Lower lobe of right lung (tissue), 2 donors: ENCODE results near the gene NELL1. TPM values are rescaled to one million over a fixed set of nuclear protein-coding genes. Genes with fewer than 3 reads are reported as not detected.

ENCODE experiments used
- ATAC-seq, 2 donors: fragments of 200-7000 bp; cut with Tn5 transposase; one replicate each; pipeline ENCODE4 v1.9.1; 2020 to 2022; ENCODE audit warnings: mild to moderate bottlenecking in 2 of 2, moderate library complexity in 2 of 2
- DNase-seq: peaks from one replicate; pipeline ENCODE4 v3.0.0-alpha.2; 2020
- H3K27ac ChIP-seq: fragments of 200-600 bp; one replicate; pipeline ENCODE4 v1.8.0; 2022
- H3K27me3 ChIP-seq: fragments of 200-600 bp; one replicate; pipeline ENCODE4 v1.8.0; 2022; ENCODE audit warnings: low read depth
- H3K36me3 ChIP-seq: fragments of 200-600 bp; one replicate; pipeline ENCODE4 v1.8.0; 2022; ENCODE audit warnings: mild to moderate bottlenecking
- H3K4me1 ChIP-seq: fragments of 200-600 bp; one replicate; pipeline ENCODE4 v1.8.0; 2022
- H3K4me3 ChIP-seq: fragments of 200-600 bp; one replicate; pipeline ENCODE4 v1.8.0; 2022; ENCODE audit warnings: mild to moderate bottlenecking
- H3K9me3 ChIP-seq: fragments of 200-600 bp; one replicate; pipeline ENCODE4 v1.8.0; 2022
- intact Hi-C: fragments of 100-400 bp; cut with DNase I; formaldehyde crosslinking; loops from one replicate; pipeline ENCODE4 v1.11.0; 2022
- total RNA-seq: library from RNA; stranded (reverse); fragmentation: NEBNext Ultra II Directional; extraction: Animal tissue kit (Norgen Biotek cat#: 25700); gene quantifications from one replicate; pipeline ENCODE4 v1.2.1, GENCODE V29; 2021
- TF ChIP-seq, protein P1 (sequence below): fragments of 200-600 bp; IDR thresholded peaks from one replicate; pipeline ENCODE4 v1.8.0; 2022; ENCODE audit warnings: antibody characterized with exemption, mild to moderate bottlenecking
- donor health status: DM: no; HTN: yes; CAD: no; lungs with severe emphysema.

Gene NELL1
- total RNA-seq, 1 donor from 2014 or later: 0.15 TPM

DNA sequence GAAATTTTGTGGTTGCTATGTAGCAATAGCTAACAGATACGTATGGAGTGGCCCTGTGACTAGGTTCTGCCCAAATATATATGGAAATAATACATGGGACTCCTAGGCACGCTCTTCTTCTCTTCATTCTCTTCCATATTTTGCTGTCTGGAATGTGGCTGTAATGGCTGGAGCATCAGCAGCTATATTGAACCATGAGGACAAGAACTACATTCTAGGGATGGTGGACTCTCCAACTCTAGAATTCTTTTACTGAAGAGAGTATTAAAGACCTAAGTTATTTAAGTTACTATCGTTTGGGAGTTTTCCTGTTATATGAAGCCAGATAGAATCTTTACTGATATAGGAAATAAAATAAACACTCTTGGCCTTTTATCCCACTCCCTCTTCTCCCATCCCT, 7.5 kb upstream of the NELL1 start:
- H3K36me3 ChIP-seq: no peaks in the 10 kb centered on the region
- peaks cover 5% of the 10 kb centered on the region for H3K27me3 ChIP-seq
- ATAC-seq (no peak), DNase-seq (no peak)
- no peaks in the 10 kb centered on the region for H3K9me3 ChIP-seq
- H3K27ac ChIP-seq: no peak overlapping the region
- H3K4me3 ChIP-seq: no peak overlapping the region
- intact Hi-C loops: no loop called here
- TF ChIP-seq, protein P1, sequence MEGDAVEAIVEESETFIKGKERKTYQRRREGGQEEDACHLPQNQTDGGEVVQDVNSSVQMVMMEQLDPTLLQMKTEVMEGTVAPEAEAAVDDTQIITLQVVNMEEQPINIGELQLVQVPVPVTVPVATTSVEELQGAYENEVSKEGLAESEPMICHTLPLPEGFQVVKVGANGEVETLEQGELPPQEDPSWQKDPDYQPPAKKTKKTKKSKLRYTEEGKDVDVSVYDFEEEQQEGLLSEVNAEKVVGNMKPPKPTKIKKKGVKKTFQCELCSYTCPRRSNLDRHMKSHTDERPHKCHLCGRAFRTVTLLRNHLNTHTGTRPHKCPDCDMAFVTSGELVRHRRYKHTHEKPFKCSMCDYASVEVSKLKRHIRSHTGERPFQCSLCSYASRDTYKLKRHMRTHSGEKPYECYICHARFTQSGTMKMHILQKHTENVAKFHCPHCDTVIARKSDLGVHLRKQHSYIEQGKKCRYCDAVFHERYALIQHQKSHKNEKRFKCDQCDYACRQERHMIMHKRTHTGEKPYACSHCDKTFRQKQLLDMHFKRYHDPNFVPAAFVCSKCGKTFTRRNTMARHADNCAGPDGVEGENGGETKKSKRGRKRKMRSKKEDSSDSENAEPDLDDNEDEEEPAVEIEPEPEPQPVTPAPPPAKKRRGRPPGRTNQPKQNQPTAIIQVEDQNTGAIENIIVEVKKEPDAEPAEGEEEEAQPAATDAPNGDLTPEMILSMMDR: no peak
- no peaks in the 10 kb centered on the region for H3K4me1 ChIP-seq

DNA sequence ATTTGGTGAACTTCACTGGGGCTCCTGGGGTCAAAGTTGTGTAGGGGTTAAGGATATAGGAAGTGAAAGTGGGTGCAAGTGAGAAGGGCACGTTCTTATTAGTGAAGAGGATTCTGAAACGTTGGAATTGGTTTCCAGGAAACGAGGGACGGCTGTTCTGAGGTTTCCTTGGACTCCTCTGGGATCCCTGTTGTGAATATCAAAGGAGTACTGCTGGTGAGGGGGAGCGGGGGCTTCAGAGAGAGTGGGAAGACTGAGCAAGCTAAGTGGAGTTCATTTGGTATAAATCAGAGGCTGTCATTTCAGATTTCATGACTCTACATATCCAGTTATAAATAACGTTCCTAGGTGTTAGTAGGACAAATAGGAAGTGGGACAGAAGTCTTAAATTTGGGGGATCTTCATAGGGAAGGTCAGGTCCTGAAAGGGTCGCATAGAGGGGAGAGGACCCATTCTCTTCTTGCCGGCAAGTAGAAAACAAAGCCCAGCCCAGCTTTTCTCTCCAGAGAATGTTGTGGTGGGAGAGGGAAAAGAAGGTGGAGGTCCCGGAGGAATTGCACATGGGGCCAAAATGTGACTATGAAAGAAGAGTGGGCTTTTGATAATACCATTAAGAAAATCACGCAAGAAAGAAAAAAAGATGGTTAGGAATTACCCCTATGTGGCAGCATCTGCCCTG, 1.1 kb upstream of the NELL1 start:
- Histone ChIP-seq H3K27ac (no peak overlapping the region), H3K4me3 (no peak overlapping the region), H3K4me1 (peaks cover 4% of the 10 kb centered on the region), H3K36me3 (no peaks in the 10 kb centered on the region), H3K27me3 (peaks cover 48% of the 10 kb centered on the region), H3K9me3 (no peaks in the 10 kb centered on the region)
- intact Hi-C loops: no loop called here
- ATAC-seq (no peak), DNase-seq (no peak)
- TF ChIP-seq, protein P1: no peak

DNA sequence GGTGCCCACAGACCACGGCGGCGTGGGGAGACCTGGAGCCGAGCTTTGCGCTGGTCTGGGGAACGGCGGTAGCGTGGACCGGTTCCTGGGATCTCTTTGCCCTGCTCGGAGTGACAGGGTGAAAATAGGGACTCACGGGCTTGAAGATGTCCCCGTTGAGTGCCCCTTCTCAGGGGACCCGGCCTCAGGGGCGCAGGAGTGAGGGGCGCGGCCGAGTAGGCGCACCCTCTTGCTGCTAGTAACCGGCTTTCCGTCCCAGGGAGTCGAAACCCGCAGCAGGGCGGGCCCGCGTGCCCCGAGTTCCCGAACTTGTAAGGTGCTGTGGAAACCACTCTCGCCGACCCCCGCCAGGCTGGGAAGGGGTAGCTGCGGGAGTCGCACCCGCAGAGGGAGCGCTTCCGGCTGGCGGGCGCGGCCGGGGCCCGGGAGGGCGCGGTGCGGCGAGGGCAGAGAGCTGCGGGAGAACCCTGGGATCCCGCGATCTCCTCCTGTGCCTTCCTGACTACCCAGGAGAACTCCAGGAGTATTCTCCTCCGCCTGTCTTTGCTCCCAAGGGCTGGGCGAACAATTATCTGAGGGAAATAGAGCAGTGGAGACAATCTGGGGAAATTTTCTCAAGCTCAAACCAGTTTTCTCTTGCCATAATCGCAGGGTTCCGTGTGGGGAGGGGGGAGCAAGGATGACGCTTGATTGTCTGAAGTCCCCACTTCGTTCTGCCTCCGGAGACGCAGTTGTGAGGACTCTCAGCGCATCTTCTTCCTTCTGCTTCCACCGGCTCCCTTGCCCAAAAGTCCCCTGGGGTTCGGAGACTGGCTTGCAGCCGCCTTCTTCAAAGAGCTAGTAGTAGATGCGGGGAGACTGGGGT, 666 bp downstream of the NELL1 start:
- Histone ChIP-seq H3K36me3 (no peaks in the 10 kb centered on the region), H3K4me3 (no peak overlapping the region), H3K4me1 (peaks cover 4% of the 10 kb centered on the region), H3K9me3 (no peaks in the 10 kb centered on the region), H3K27ac (no peak overlapping the region), H3K27me3 (peaks cover 48% of the 10 kb centered on the region)
- ATAC-seq: no peak
- no peak for DNase-seq
- TF ChIP-seq, protein P1: no peak
- intact Hi-C loops: no loop called here

DNA sequence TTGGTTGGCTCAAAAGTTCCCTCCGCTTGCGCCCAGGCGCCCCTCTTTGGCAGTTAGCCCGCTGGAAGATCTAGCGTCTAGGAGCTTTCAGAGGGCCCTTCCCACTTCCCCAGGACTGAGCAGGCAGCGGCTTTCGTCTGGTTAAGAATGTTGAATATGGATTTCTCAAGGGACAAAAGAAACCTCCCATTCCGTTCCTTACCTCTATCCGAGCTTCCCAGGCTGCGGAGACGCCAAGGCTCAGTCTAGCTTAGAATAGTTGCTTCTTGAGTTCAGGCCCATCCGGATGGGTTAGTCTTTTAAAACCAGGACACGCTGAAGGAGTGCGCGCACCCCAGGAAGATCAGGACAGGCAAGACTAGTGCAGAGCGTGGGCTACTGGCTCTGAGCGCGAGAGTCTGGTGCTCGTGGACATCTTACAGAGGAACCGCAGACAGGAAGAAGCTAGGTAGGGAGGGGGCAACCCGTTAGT, 1.6 kb downstream of the NELL1 start:
- Histone ChIP-seq H3K27ac (no peak overlapping the region), H3K4me3 (no peak overlapping the region), H3K9me3 (no peaks in the 10 kb centered on the region), H3K36me3 (no peaks in the 10 kb centered on the region), H3K27me3 (peaks cover 48% of the 10 kb centered on the region), H3K4me1 (peaks cover 4% of the 10 kb centered on the region)
- intact Hi-C loops: no loop called here
- ATAC-seq: no peak
- TF ChIP-seq, protein P1: no peak
- DNase-seq: no peak

DNA sequence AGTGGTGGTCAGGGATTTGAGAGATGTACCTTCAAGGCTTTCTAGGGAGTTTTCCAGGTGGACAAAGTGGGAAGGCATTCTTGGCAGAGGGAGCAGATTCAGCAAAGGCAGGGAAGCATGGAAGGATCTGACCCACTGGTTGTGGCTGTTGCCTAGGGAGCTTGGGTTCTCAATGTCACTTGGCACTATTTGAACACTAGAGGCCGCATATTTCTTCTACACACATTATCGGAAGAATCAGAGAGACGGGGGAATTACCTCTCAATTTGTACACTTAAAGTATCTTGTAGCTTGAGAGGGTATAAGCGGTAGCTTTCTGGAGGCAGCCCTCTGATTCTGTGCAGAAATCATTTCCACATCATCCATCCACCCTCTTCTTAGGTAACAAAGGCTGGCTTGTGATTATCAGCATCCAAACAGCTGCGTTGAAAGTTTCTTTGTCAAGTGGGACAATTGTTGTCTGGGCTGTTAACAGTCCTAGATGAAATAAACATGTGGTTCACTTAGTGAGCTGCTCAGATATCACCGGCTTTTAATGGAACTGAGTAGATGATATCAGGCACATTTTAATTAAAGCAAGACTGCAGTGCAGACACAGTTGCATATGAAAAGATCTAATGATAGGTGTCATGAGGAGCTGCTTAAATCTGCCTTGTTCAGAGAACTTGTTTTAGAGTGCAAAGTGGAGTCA, 2.6 kb downstream of the NELL1 start:
- intact Hi-C loops: no loop called here
- ATAC-seq (no peak), DNase-seq (no peak)
- Histone ChIP-seq H3K27ac (no peak overlapping the region), H3K27me3 (peaks cover 42% of the 10 kb centered on the region), H3K36me3 (no peaks in the 10 kb centered on the region), H3K4me1 (peaks cover 4% of the 10 kb centered on the region), H3K9me3 (no peaks in the 10 kb centered on the region), H3K4me3 (no peak overlapping the region)
- TF ChIP-seq, protein P1: no peak
